Activated CD4-positive, alpha-beta T cell treated with anti-CD3 and anti-CD28 coated beads, Interleukin-2, amount 50 U/mL, for 4 hours (primary cell): ENCODE measurements around the gene APBA1.

Experiments
- DNase-seq, 2 experiments: peaks; one replicate each; pipeline ENCODE4 v3.0.0-alpha.2; 2020

The APBA1 gene

DNA sequence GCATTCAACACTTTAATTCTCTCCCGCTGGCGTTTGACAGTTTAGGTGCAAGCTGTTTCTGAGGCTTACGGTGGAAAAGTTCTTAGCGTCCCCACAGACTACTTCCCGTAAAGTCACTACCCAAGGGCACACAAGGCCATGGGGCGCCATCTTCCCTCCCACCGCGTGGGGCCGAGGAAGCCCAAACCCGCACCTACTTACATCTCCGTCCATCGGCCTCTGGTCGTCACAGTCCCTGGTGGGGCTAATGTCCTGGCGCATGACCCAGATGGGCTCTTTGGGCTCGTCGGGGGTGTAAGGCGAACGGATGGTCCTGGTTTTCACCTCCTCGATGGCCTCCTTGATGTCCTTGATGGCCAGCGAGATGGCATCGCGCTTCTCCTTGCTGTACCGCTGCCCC lies 156.4 kb downstream of the APBA1 start:
- no peak for DNase-seq

DNA sequence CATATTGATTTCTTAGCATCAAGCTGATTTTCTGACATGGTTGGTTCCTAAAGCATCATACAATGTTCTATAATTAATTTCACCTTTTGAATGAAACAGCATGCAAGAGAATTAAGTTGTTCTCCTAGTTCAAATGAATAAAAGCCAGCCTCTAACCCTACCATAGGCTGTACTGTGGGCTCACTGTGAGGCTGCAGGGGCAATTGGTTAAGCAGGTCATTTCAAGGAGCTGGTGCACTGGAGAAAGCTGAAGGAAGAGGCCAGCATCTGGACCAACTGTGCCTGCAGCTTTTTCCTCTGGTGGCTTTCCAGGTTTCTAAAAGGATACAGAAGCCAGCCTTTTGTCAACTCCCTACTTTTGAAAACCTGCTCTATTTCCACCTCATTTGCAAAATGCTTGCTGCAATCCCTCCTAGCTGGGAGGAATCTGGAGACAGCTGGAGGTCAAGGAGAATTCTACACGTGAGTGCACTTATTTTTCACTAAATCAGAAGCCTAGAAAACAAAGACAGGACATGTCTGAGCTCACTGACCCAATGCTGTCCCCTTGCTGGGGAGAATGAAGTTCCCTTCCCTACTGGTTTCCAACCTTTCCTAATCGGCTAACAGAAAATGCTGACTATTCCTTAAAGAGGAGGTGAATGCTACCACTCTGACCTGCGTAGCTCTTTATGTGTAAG lies 158.9 kb downstream of the APBA1 start:
- DNase-seq, result no peak

DNA sequence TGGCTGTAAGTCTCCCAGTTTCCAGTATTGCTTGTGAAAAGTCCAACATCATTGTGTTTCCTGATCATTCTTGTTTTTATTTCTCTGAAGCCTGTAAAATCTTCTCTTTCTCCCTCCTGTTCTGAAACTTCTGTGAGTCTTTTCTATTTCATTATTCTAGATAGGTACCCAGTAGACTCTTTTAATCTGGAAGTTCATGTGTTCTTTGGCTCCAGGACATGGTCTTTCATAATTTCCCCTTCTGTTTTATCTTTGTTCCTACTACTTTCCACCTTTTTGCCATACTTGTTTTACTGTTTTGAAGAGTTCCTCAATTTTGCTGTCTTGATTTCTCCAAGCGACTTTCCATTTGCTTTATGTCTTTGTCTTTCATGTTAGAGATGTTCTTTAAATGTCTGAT lies 168.1 kb downstream of the APBA1 start:
- no peak for DNase-seq

DNA sequence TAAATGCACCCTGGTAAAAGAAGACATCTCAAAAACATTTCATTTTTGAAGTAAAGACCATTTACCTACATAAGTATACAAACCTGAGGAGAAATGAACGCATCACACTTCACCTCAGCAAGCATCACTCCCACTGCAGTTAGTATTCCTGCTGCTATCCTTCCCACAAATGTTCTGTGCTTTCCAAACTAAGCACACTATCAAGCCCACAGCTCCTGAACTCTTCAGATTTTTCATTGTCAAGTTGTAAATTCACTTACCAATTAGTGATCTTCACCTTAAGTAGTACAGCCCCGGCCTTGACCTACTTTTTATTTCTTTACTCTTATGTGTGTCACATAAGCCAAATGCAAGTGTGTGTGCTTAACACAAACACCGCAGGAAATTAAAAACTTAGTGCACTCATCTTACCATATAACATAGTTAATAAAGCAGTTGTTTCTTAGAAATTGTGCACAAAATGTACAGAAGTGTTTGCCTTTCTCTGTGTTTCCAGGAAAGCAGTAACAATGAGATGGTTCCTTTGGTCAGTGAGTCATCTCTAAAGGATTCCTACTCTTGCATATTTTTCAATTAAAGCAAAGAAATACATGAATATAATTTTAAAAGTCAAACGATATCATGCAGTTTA lies 169.4 kb downstream of the APBA1 start:
- no peak for DNase-seq

DNA sequence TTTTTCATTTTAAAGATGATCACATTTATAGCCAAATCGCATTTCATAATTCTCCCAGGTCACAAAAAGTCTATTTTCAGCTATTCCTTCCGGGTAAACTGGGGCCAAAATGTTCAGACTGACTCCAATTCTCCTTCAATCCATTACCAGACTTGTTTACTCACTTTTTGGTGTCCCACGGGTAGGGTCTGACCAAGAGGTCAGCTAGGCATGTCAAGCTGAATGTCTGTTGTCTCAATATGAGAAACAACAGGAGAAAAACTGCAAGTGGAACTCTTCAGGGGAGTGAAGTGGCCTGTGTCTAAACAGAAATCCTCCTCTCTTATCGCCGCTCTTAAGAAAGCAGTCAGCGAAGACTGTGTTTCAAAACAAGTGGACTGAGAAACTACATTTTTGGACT lies 171.3 kb downstream of the APBA1 start:
- DNase-seq, result no peak

DNA sequence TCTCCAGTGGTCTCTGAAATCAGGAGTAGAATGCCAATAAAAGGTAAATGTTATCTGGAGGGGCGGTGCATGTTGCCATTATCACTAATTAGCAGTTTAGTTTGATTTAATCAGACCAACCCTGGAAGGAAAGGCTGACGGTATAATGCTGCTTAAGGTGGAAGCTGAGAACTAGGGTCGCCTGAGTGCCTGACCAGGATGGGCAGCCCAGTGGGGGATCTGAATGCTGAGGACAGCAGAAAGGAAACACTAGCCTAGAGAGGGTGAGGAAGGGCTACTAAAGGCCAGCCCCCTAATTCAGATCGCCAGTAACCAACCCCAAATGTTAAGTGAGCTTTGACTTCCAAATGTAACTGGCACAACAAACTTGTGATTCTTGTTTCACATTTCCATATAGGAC lies 172.2 kb downstream of the APBA1 start:
- no peak for DNase-seq

DNA sequence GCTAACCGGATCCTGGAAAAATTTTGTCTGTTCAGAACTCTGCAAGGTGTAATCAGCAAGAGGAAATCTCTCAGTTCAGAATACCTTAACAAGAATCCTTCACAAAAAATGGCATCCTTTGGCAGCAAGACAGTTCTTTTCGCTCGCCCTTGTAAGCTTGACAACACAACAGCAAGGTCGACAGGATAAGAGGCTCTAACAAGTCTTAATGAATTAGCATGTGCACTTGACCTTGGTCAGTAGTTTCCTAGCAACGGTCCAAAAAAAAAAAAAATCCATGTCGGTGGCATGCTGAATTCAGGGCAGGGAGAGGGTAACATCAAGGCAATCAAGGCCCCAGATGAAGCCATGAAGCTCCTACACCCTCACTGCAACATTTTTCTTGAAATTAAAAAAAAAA lies 172.8 kb downstream of the APBA1 start:
- DNase-seq, result no peak

DNA sequence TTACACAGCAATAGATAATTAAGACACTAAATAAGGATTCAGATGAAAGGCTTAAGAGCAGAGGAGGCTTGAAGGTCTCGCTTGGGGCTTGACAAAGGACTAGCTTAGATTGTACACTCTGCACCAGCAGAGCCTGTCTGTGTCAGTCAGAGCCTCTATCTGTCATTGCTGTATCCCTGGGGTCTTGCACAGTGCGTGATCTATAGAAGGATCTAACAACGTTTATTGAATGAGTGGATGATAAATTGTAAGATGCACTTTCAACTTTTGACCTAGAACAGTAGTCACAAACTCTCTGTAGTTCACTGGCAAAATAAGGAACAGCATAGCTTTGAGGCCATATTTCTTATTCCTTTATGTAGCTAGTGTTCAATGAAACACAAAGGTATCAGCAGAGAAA lies 173.7 kb downstream of the APBA1 start:
- DNase-seq, result no peak

DNA sequence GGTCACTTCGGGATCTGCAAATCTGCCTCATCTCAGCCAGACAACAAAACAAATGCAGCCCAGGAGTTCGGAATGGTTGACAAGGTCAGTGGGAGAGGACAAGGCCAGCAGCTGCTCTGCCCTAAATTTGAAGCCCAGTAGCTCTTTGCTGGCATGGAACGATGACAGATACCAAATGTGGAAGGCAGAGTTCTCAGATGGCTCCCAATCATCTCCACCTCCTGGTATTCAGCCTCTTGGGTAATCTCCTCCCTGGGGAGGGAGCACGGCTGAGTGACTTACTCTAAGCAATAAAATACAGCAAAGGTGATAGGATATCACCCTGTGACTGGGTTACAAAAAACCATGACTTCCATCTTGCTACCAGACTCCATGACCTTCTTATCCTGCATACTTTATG lies 174.4 kb downstream of the APBA1 start:
- no peak for DNase-seq

DNA sequence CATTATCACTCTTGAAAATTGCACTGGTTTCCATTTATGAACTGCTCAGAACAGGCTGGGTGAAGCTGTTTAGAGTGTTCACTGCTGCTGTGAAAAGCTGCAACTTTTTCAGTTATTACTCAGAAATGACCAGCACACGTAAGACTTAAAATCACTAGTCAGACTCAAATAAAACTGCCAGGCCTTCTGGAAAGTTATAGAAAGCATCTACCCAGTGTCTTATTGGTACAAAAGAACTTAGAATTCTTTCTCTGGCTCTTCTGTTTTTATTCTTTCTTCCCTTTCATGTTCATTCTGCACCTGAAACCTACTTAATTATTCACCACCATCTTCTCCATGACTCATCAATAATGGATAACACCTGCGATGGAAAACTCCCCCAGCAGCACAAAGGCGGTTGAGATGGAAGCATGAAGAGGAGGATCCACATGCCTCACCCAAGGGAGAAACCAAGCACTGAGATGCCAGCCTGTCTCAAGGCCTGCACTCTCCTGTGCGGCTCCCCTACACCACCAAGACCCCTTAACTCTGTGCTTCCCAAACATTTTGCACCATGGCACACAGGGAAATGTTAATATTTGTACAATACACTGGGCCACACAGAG lies 175.2 kb downstream of the APBA1 start:
- no peak for DNase-seq

DNA sequence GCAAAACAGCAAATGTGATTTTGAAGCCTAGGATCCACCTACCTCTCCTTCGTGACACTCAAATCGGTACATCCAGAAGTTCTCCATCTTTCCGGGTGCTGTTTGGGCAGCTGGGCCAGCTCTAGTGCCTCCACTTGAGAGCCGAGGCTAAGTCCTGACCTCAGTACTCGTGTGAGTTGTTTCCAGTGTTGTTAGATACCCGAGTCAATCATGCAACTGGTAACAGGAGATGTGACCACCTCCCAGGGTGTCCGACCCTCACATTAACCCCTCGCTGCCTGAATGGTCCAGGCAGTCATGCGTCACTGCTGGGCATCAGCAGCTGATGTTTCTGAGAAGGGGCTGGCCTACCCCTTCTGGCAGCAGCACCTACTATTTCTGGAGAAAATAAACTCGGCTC lies 176.9 kb downstream of the APBA1 start:
- DNase-seq, result no peak

DNA sequence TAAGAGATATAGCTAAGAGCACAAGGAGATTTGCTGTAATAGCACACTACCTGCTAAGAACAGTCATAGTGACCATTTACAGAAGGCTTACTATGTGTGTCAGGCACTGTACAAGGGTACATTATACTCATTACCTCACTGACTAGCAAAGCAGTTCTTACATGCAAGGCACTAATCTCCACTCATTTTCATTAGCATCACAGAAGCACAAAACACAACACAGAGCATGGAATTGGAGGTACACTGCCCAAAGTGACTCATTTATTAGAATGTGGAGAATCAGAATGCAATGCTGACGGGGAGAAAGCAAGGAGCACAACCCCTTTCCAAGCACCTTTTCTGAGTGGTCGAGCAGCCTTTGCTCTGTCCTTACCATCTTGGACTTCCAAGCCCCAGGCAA lies 177.4 kb downstream of the APBA1 start:
- DNase-seq, result no peak

DNA sequence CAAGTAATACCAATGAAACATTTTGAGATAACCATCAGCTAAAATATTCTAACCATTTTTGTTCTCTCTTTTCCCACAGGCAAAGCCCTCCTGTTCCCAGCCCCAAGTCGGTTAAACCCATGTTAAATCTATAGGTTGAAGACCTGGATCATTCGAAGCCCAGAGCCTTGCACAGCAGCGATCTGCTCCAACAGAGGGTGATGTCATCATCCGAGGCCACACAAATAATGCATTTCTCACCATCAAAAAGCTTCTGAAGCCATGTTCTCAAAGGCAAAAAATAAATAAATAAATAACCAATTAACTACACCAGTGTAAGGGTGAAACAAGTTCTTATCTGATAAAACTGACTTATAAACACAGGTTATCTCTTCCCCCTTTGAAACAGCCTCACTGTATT lies 178.0 kb downstream of the APBA1 start:
- no peak for DNase-seq

DNA sequence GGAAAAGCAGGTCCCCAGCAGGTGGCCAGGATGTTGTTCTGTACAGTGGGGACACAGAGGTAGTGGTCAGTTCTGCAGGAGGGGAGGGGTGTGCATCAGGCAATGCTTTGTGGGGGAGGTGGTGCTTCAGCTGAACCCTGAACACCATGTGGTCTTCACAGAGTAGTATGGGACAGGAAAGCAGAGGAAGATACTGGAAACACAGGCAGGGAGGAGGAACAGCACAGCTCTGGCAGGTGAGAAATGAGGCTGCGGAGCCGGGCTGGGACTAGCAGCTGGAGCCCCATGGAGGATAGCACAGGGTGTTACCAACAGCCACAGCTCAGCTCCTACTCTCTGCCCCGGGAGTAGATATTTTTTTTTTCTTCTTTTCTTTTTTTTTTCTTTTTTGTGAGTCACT lies 185.7 kb downstream of the APBA1 start:
- no peak for DNase-seq

DNA sequence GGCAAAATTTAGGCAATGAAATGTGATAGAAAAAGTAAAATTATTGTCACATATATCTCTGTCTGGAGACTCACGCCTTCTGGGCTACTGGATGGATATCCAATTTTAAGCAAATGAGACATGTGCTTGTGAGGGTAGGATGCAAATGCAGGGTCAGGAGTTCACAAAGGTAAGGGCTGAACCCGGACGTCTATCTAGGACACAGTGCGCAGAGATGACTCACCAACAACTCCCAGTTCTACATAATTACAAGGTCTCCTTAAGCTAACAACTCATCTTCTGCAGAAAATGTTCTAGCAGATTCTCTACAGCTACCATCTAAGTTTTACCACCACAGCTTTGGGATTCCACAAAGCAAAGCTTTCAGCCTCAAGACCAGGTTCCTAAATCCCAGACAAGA lies 186.7 kb downstream of the APBA1 start:
- DNase-seq, result no peak

DNA sequence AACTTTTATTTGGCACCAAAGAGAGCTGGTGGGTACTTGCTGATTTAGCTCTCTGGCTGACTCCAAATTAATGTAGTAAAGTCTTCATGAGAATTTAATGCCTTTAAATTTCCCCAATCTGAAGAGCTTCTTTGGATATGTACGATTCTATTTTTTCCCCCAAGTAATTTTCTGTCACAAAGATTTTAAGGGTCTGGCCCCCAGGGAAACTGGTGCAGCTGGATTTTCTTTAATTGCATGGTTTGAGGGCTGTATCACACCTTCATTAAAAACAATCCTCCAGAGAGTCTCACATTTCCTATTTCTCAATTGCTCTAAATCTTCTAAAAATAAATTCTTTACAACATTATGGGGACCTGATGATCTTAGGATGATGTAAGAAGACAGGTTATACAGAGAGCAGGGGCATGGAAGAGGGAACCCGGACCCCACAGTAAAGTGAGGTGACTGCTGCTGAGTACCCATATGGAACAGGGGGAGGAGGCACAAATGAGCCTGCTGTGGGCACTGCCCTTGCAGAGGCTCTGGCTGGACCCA lies 188.2 kb downstream of the APBA1 start:
- DNase-seq, result no peak

DNA sequence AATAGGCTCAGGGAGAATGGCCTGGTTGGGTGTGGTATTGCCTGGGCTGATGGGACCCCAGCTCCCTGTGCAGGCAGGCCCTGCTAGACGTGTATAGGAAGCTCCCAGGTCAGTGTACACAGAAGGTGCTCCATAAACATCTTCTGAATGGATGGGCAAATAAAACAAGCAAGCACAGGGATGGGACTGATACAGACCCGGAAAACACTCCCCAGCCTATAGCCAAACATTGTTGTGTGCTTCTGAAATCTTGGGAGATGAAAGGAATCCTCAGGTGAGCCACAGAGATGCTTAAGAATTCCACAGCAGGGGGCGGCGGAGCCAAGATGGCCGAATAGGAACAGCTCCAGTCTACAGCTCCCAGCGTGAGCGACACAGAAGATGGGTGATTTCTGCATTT lies 195.4 kb downstream of the APBA1 start:
- DNase-seq, result no peak

DNA sequence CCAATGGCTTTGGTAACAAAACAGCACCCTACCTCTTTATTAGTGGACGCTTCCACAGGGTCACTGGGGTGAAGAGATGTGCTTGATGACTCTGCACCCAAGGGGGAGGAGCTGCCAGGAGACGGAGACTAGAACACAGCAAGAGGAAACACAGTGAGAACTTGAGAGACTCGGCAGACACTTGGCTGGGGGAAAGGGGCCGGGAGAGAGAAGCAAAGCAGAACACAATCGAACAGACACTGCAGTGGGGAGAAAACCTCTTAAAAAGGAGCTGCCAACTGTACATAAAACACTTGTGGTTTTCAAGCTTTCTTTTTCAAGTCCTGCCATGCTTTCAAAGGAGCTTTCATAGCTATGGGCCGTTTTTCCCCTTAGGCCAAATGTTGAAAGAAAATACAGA lies 196.2 kb downstream of the APBA1 start:
- DNase-seq, result no peak

DNA sequence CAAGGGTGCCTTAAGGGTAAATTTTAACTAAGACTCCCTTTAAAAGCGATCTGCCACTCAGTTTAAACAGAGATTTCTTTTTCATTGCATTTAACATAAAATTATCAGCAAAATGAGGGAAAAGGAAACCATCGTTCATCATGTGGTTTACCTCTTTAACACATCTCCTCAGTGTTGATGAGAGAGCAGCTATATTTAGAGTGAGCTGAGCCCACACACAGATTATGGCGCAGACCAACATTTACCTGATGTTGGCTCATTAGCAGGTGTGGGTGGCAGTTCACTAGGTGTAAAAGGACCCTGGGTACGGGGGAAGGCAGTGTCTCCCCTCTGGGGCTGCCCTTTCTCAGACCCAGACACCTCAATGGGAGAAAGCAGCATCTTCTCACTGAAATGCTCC lies 197.3 kb downstream of the APBA1 start:
- DNase-seq, result no peak

DNA sequence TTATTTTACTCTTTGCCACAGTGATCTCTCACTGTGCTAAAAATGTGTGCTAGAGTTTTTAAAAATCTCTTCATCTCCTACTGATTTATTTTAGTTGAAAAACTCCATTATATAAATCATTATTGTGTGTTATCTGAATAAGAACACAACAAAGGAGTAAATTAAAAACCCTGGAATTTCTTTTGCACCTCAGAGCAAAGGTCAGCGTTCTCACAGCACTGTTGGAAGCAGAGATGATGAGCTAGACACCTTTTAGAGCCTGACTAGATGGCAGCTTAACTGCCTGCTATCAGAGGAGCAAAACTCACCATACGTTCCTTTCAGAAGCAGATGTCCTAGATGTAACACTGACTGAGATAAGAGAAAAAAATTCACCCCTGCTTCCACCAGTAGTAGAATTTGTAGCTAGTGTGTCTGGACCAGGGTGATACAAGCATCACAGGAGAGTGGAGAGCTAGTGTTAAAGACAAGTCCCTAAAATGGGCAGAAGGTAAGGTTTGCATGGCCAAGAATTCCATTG lies 200.0 kb downstream of the APBA1 start:
- DNase-seq, result no peak

DNA sequence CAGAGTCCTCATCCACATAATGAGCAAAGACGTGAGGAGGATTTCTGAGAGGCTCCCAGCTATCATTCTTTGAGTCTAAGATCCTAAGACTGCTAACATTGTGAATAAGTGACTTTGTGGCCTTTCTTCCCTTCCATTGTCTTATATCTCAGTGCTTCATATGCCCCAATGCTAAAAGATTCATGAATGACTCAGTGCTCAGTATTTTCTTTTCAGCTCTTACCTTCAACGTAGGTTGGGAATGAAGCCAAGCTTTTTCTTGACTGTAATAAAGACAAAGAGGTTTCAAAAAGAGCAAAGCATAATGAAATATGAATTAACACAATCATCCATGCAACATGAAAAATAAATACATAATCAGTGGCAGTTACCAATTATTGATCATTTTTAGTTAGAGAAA lies 200.7 kb downstream of the APBA1 start:
- DNase-seq, result no peak

DNA sequence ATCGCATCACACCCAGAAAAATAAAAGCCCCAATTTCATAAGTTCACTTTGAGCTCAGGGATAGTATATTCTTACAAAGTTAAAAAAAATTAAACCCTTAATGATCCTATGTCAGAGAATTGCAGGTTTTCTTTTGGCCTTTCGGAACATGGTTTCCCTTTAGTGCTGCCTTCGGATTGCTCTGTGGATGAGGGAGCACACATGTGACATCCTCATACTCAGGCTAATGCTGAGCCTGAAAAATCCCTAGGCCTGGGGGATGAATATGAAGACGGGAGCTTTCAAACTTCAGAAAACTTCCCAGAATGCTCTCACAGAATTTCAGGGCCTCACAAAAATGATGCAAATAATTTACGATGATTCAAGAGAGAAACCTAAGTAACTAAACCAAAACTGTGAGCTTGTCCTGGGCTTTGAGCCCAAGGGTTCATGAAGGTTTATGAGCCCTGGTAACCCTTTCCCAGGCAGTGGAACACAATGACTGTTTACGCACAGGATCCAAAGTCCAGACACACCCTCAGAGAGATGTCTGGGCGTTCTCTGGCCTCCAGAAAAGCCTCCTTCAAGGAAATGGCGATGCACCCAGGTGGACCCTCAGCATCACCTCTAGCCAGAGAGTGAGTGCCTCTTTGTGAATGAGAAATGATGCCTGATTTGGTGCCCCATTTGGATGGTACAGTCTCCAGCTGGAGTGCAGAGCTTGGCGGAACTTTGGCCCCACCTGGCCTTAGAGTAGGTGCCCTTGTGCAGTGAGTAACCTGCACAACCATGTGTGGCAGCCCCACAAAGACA lies 201.8 kb downstream of the APBA1 start:
- no peak for DNase-seq

DNA sequence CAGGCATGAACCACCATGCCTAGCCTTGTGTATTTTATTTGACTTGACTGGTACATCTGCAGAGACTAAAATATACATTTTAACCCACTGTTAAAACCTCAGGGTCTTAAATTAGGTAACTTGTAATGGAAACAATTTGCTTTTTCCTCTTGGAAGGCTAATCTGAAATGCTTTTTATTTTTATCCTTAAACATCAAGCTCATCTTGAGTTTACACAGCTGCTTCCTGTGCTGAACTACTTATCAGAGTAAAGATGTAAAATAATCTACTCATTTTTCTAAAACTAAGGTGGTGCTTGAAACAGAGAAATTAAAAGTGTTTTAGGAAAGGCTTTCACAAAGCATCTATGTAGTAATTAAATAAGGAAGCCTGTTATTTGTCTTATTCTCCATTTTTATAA lies 203.0 kb downstream of the APBA1 start:
- DNase-seq, result no peak
